Common myeloid progenitor, CD34-positive (primary cell): ENCODE data around the gene PGS1.

Experiments
- CTCF ChIA-PET: fragments of 350-600 bp; sonication (Branson Sonifier 250); formaldehyde crosslinking; loops from one replicate; lab custom pipeline; 2021; ENCODE audit warnings: antibody characterized with exemption; lab: Charles Lee
- POLR2A ChIA-PET: fragments of 350-600 bp; sonication (Branson Sonifier 250); formaldehyde crosslinking; loops from one replicate; lab custom pipeline; 2021; ENCODE audit warnings: antibody characterized with exemption; lab: Charles Lee
- DNase-seq, 3 donors: peaks; one replicate each; pipeline versions ENCODE4 v3.0.0 to v3.0.0-alpha.2; 2013
- H3K27ac ChIP-seq, 2 experiments: 1 replicate in 1 of 2; 2 replicates in 1 of 2; pipeline ENCODE4 v1.7.0; 2013; ENCODE audit warnings: inconsistent platforms in 2 of 2, low read length in 2 of 2, mild to moderate bottlenecking in 2 of 2, low read depth in 1 of 2, moderate library complexity in 1 of 2; ENCODE audit not compliant: severe bottlenecking in 2 of 2, insufficient read depth in 1 of 2, poor library complexity in 1 of 2
- H3K27me3 ChIP-seq, 5 experiments: replicated peaks in 2 of 5; 1 replicate in 3 of 5; 2 replicates in 2 of 5; pipeline versions ENCODE4 v1.6.1 to v1.7.0; 2013; ENCODE audit warnings: low read length in 4 of 5, mild to moderate bottlenecking in 2 of 5, moderate library complexity in 2 of 5, inconsistent platforms in 1 of 5; ENCODE audit not compliant: insufficient read depth in 5 of 5, control insufficient read depth in 4 of 5
- H3K36me3 ChIP-seq, 4 experiments: 1 replicate in 2 of 4; 2 replicates in 2 of 4; pipeline versions ENCODE4 v1.6.1 to v1.7.0; 2013; ENCODE audit warnings: low read length in 3 of 4, control low read depth in 1 of 4, mild to moderate bottlenecking in 1 of 4; ENCODE audit not compliant: control insufficient read depth in 4 of 4, insufficient read depth in 4 of 4
- H3K4me1 ChIP-seq, 4 experiments: 1 replicate in 3 of 4; 2 replicates in 1 of 4; pipeline versions ENCODE4 v1.6.1 to v1.7.1; 2013; ENCODE audit warnings: low read length in 3 of 4, mild to moderate bottlenecking in 3 of 4, control low read depth in 1 of 4, inconsistent platforms in 1 of 4, moderate library complexity in 1 of 4; ENCODE audit not compliant: control insufficient read depth in 4 of 4, insufficient read depth in 4 of 4; ENCODE audit errors: control extremely low read depth in 1 of 4
- H3K4me3 ChIP-seq, 7 experiments: 1 replicate in 4 of 7; 2 replicates in 3 of 7; pipeline versions ENCODE4 v1.5.1 to v1.7.0; 2013; ENCODE audit warnings: mild to moderate bottlenecking in 7 of 7, low read length in 6 of 7, moderate library complexity in 6 of 7, inconsistent platforms in 2 of 7, low read depth in 2 of 7, control low read depth in 1 of 7; ENCODE audit not compliant: insufficient read depth in 4 of 7, control insufficient read depth in 1 of 7; ENCODE audit errors: extremely low read depth in 1 of 7
- H3K9me3 ChIP-seq, 5 experiments: 1 replicate in 4 of 5; 2 replicates in 1 of 5; pipeline versions ENCODE4 v1.6.1 to v1.7.1; 2013; ENCODE audit warnings: low read length in 4 of 5, mild to moderate bottlenecking in 2 of 5, inconsistent platforms in 1 of 5, low read depth in 1 of 5, moderate library complexity in 1 of 5; ENCODE audit not compliant: control insufficient read depth in 4 of 5, insufficient read depth in 2 of 5; ENCODE audit errors: control extremely low read depth in 1 of 5
- WGBS: methylation state at CpG from one replicate; pipeline ENCODE4 v1.1.5; 2013; ENCODE audit not compliant: insufficient coverage; 5-methylcytosine and 5-hydroxymethylcytosine counted together

The PGS1 gene

DNA sequence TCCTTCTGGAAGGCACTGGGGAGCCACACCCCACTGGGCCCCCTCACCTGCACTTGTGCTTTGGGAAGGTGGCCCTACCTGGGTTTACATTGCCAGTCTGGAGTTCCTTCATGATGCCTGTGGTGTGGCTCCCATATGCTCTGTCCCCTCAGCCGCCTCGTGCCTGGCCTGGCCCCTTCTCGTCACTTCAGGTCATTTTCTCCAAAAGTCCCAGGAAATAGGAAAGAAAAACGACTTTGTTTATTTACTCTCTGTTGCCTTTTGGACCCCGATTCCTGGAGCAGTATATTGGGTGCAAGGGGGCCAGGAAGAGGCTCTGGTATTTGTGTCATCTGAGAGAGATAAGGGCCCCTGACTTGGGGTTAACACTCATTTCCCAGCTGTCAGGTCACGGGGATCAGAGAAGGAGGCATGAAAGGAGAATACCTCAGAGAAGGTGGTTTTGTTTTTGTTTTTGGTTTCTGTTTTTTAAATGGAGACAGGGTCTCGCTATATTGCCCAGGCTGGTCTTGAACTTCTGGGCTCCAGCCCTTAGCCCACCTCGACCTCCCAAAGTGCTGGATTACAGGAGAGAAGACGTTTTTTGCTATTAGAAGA, 23.3 kb upstream of the PGS1 start:
- WGBS = 85% methylated on average over 8 of the region's 9 CpGs
- Histone ChIP-seq H3K4me3 (no peak overlapping the region), H3K27ac (no peak overlapping the region), H3K9me3 (no peaks in the 10 kb centered on the region), H3K27me3 (no peaks in the 10 kb centered on the region), H3K4me1 (peaks cover 7 to 80% (median 75%) of the 10 kb centered on the region in 4 experiments), H3K36me3 (peaks cover 0 to 41% (median 24%) of the 10 kb centered on the region in 4 experiments)
- no peak for DNase-seq
- POLR2A ChIA-PET = interaction anchor here (0.6 kb wide), 1 partner anchor 58 kb away, joined by 4 read pairs; no protein-coding TSS in a partner anchor
- CTCF ChIA-PET = interaction anchor here (1.2 to 1.7 kb wide), 2 partner anchors 11 to 12 kb away, joined by 3 read pairs; no protein-coding TSS in a partner anchor

DNA sequence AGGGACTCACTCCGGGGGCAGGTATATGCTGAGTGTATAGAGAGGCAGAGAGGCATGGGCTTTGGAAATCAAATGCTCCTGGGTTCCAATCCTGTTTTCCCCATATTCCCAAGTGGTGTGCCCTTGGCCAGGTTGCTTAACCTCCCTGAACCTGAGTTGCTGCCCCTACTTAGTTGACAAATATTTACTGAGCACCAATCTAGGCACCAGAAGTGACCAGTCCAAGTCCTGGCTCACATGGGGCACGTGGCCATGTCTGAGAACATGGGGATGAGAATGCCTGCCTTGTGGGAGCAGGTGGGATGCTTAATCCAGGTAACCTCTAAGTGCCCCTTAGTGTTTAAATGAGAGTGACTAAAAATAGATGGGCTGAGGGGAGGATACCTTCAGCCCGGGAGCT, 22.7 kb upstream of the PGS1 start:
- Histone ChIP-seq H3K9me3 (no peaks in the 10 kb centered on the region), H3K27me3 (no peaks in the 10 kb centered on the region), H3K36me3 (peaks cover 0 to 41% (median 24%) of the 10 kb centered on the region in 4 experiments), H3K4me1 (peaks cover 5 to 79% (median 74%) of the 10 kb centered on the region in 4 experiments), H3K27ac (no peak overlapping the region), H3K4me3 (peak overlapping the region in 3 of 7 experiments; percentile 26 to 89 (median 83))
- ChIA-PET POLR2A (no interaction called here), CTCF (interaction anchor here (0.7 to 1.7 kb wide), 2 partner anchors 12 to 14 kb away, joined by 3 read pairs; no protein-coding TSS in a partner anchor)
- no peak for DNase-seq
- 90% methylated on average over 3 of the region's 3 CpGs for WGBS

DNA sequence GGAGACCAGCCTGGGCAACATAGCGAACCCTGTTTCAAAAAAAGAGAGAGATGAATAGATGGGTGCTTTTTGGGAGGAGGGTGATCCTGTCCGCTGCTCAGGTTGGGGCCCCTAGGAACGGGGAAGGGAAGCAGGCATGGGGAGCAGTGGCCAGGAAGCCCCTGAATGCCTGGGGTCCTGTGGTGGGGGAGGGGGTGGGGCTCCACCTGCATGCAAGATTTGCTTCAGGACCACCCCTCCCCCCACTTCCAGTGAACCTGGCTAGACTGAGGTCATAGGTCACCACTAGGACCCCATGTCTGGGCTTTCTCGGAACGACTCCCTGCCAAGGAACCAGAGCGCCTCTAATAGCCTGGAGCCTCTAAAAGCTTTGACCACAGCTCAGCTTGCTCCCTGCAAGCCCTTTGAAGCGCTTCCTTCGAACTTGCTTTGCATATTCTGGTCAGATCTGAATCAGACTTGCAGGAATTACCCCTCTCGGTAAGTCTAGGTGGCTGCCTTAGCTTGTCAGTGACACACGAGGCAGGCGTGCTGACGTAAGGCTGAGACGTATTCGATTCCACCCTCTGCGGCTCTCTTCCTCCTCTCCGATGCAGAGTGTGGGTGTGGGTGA, 22.2 kb upstream of the PGS1 start:
- Histone ChIP-seq H3K9me3 (no peaks in the 10 kb centered on the region), H3K27ac (no peak overlapping the region), H3K4me3 (peak overlapping the region in 4 of 7 experiments; percentile 26 to 89 (median 56)), H3K4me1 (peaks cover 5 to 81% (median 78%) of the 10 kb centered on the region in 4 experiments), H3K27me3 (no peaks in the 10 kb centered on the region), H3K36me3 (peaks cover 0 to 41% (median 24%) of the 10 kb centered on the region in 4 experiments)
- CTCF ChIA-PET = interaction anchor here (0.7 kb wide), 1 partner anchor 13 kb away, joined by 3 read pairs; no protein-coding TSS in a partner anchor
- POLR2A ChIA-PET = no interaction called here
- 68% methylated on average over 5 of the region's 16 CpGs for WGBS
- DNase-seq = peak; percentile 64 to 77 (median 74)

DNA sequence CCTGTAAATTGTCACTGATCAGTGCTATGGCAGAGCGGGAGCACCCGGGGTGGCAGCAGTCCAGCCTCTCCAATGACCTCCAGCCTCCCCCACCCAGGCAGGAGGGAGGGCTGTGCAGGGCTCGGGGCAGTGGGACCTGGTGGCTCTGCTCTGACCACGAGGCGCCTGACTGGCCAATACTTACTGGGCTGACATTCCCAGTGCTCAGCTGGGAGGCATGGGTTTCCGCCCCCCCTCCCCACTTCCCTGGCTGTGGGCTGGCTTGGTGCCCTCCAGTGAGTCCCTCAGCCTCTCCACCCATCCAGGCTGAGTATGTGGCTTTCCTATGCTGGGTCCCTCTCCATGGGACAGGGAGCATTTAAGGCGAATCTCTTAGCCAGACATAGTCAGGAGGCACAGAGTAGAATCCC, 21.3 kb upstream of the PGS1 start:
- CTCF ChIA-PET = interaction anchor here (1.2 kb wide), 1 partner anchor 65 kb away, joined by 5 read pairs; no protein-coding TSS in a partner anchor
- Histone ChIP-seq H3K4me1 (peaks cover 2 to 76% (median 75%) of the 10 kb centered on the region in 4 experiments), H3K27me3 (no peaks in the 10 kb centered on the region), H3K4me3 (peak overlapping the region; percentile 21 to 94 (median 88)), H3K9me3 (no peaks in the 10 kb centered on the region), H3K27ac (peak overlapping the region in 1 of 2 experiments; percentile 51), H3K36me3 (peaks cover 0 to 41% (median 24%) of the 10 kb centered on the region in 4 experiments)
- 93% methylated on average over 2 of the region's 7 CpGs for WGBS
- no peak for DNase-seq
- POLR2A ChIA-PET = no interaction called here

DNA sequence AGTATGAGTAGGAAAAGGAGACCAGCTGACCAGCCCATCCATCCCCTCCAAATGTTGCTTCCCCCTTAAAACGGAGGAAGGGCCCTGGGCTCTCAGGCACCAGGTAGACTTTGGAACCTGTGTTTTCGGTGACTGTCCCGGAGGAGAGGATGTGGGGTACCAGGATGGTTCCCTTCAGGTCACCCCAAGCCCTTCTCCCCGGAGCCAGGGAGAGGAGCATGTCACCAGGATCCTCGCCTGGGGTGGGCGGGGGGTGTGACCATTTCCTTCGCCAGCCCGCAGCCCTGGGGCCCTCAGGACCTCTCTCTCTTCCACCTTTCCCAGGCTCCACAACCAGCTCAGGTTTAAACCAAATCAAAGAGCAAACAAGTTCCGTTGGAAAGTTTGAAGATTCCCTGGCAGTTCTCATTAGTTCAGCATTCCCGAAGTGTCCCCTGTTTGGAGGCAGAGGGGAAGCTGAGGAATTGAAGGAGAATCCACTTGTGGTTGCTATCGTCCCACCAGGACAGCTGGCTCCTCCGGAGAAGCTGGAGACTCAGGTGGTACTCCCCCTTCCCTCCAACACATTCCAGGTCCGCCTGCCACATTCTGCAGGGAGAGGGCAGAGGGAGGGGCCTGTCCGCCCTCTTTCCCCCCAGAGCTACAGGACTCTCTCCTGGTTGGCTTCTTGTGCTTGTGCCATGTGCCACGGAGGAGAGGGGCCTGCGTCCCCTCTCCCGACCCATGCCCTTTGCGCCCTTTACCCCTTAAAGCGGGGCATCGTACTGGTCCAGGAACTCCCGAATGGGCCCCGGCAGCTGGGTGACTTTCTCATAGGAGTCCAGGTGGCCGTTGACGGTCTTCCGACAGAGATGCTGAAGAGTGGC, 20.5 kb upstream of the PGS1 start:
- H3K27me3 ChIP-seq = no peaks in the 10 kb centered on the region
- CTCF ChIA-PET = interaction anchor here (0.9 to 2.2 kb wide), 4 partner anchors 17 to 71 kb away, joined by 3 to 7 read pairs (median 6); no protein-coding TSS in a partner anchor
- no peak for DNase-seq
- peaks cover 0 to 41% (median 24%) of the 10 kb centered on the region in 4 experiments for H3K36me3 ChIP-seq
- H3K9me3 ChIP-seq = no peaks in the 10 kb centered on the region
- WGBS = 97% methylated on average over 18 of the region's 25 CpGs
- H3K4me1 ChIP-seq = peaks cover 0 to 71% (median 69%) of the 10 kb centered on the region in 4 experiments
- H3K27ac ChIP-seq = peak overlapping the region; percentile 23 to 81
- POLR2A ChIA-PET = interaction anchor here (2.4 kb wide), 1 partner anchor 14 kb away, joined by 14 read pairs; no protein-coding TSS in a partner anchor
- peak overlapping the region; percentile 77 to 94 (median 88) for H3K4me3 ChIP-seq

DNA sequence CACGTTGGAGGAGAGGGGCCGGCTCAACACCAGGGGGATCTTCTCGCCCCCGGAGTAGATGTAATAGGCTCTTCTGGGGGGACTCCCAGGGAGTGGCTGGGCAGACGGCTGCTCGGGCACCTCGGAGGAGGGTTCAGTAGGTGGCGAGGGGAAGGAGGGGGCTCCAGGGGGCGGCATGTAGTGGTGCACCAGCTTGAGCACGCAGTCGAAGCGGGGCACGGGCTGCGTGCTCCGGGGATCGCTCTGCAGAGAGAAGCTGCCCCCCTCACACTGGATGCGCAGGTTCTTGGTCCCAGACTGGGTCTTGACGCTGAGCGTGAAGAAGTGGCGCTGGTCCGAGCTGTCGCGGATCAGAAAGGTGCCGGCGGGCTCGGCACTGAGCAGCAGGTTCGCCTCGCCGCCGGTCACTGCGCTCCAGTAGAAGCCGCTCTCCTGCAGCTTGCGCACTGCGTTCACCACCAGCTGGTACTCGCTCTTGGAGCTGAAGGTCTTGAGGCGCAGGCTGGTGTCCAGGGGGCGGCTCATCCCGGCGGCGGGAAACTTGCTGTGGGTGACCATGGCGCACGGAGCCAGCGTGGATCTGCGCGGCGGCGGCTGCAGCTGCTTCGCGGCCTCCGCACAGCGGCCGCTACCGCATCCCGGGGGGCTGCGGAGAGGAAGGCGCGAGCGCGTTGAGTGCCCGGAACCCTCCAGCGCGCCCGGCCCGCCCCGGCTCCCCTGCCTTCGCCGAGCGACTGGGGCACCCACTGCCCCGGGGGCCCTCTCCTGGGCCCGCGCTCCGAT, 19.7 kb upstream of the PGS1 start:
- no peaks in the 10 kb centered on the region for H3K9me3 ChIP-seq
- WGBS = 35% methylated on average over 59 of the region's 72 CpGs
- POLR2A ChIA-PET = interaction anchor here (0.6 to 2.4 kb wide), 2 partner anchors 15 to 104 kb away, joined by 4 to 14 read pairs; no protein-coding TSS in a partner anchor
- H3K4me1 ChIP-seq = peaks cover 0 to 64% (median 63%) of the 10 kb centered on the region in 4 experiments
- CTCF ChIA-PET = interaction anchor here (0.7 to 2.2 kb wide), 4 partner anchors 15 to 72 kb away, joined by 3 to 7 read pairs (median 4); no protein-coding TSS in a partner anchor
- DNase-seq = peak in 1 of 3 donors; percentile 39
- H3K27me3 ChIP-seq = no peaks in the 10 kb centered on the region
- H3K36me3 ChIP-seq = peaks cover 0 to 41% (median 24%) of the 10 kb centered on the region in 4 experiments
- peak overlapping the region; percentile 23 to 81 for H3K27ac ChIP-seq
- H3K4me3 ChIP-seq = peak overlapping the region; percentile 77 to 94 (median 88)
